ENCODE data around the gene ID2. TPM values are rescaled to one million over a fixed set of nuclear protein-coding genes. Genes with fewer than 3 reads are reported as not detected.
A peak's percentile ranks its signal among the peaks of the same experiment; 100 is the strongest.

Gene ID2
- total RNA-seq, 2 experiments from 2014 or later, result 238 to 242 TPM

GRCh38 chr2:8673381-8673780 lies 8.5 kb upstream of the ID2 start:
- H3K4me3 Mint-ChIP-seq, result no peak overlapping the region
- peaks cover 26 to 35% of the 10 kb centered on the region in 2 experiments for H3K27me3 ChIP-seq (ENCODE audit: control insufficient read depth in 1 of 2, insufficient read depth in 2 of 2, low read length in 2 of 2)
- H3K9me3 Mint-ChIP-seq, result peaks cover 14% of the 10 kb centered on the region
- H3K27me3 Mint-ChIP-seq, result peaks cover 46% of the 10 kb centered on the region
- H3K36me3 Mint-ChIP-seq (ENCODE audit: low read depth), result peaks cover 5% of the 10 kb centered on the region
- no peak for TF ChIP-seq CTCF (IDR thresholded peaks at IDR 0.05)
- ChIA-PET CTCF (no interaction called here), POLR2A (interaction anchor here (0.6 kb wide), 1 partner anchor 375 kb away, joined by 3 read pairs; no protein-coding TSS in a partner anchor)
- DNase-seq, result no peak
- H3K9me3 ChIP-seq (ENCODE audit: control insufficient read depth in 1 of 2, insufficient read depth in 1 of 2, low read length in 2 of 2), result peaks cover 34 to 35% of the 10 kb centered on the region in 2 experiments
- H3K27ac Mint-ChIP-seq, result no peak overlapping the region
- H3K4me1 Mint-ChIP-seq (ENCODE audit: low read depth), result peaks cover 15% of the 10 kb centered on the region
- no peak for ATAC-seq (ENCODE audit: poor library complexity)
- H3K4me3 ChIP-seq (ENCODE audit: low read length), result no peak overlapping the region
- no peak overlapping the region for H3K27ac ChIP-seq (ENCODE audit: low read depth in 1 of 2, low read length in 2 of 2)
- no peaks in the 10 kb centered on the region for H3K36me3 ChIP-seq (ENCODE audit: insufficient read depth, low read length)
- intact Hi-C loops (cut with DNase I, micrococcal nuclease), result no loop called here
- H3K4me1 ChIP-seq (ENCODE audit: insufficient read depth, low read length), result peaks cover 22% of the 10 kb centered on the region

- peaks cover 14% of the 10 kb centered on the region for H3K9me3 Mint-ChIP-seq
- Histone ChIP-seq H3K4me3 (ENCODE audit: low read length) (no peak overlapping the region), H3K27me3 (ENCODE audit: control insufficient read depth in 1 of 2, insufficient read depth in 2 of 2, low read length in 2 of 2) (peaks cover 26 to 37% of the 10 kb centered on the region in 2 experiments), H3K27ac (ENCODE audit: low read depth in 1 of 2, low read length in 2 of 2) (no peak overlapping the region), H3K36me3 (ENCODE audit: insufficient read depth, low read length) (no peaks in the 10 kb centered on the region), H3K4me1 (ENCODE audit: insufficient read depth, low read length) (peaks cover 30% of the 10 kb centered on the region), H3K9me3 (ENCODE audit: control insufficient read depth in 1 of 2, insufficient read depth in 1 of 2, low read length in 2 of 2) (peaks cover 34 to 35% of the 10 kb centered on the region in 2 experiments)
- peaks cover 7% of the 10 kb centered on the region for H3K36me3 Mint-ChIP-seq (ENCODE audit: low read depth)
- POLR2A ChIA-PET, result no interaction called here
- H3K27me3 Mint-ChIP-seq, result peaks cover 50% of the 10 kb centered on the region
- no peak overlapping the region for H3K27ac Mint-ChIP-seq
- ATAC-seq (ENCODE audit: poor library complexity) (no peak), DNase-seq (no peak)
- intact Hi-C loops (cut with DNase I, micrococcal nuclease), result loop anchor here in 1 of 2 experiments (5.0 kb wide), 2 partner anchors 197 to 328 kb away; partner anchors contain the start of gene MBOAT2
- peak overlapping the region; percentile 25 for H3K4me3 Mint-ChIP-seq
- peaks cover 19% of the 10 kb centered on the region for H3K4me1 Mint-ChIP-seq (ENCODE audit: low read depth)
- no peak for TF ChIP-seq CTCF (IDR thresholded peaks at IDR 0.05)
- CTCF ChIA-PET, result no interaction called here
Measured at GRCh38 chr2:8674420-8675009, 7.3 kb upstream of the ID2 start.

- ChIA-PET POLR2A (no interaction called here), CTCF (no interaction called here)
- Histone ChIP-seq H3K4me1 (ENCODE audit: insufficient read depth, low read length) (peaks cover 39% of the 10 kb centered on the region), H3K4me3 (ENCODE audit: low read length) (no peak overlapping the region), H3K36me3 (ENCODE audit: insufficient read depth, low read length) (no peaks in the 10 kb centered on the region), H3K9me3 (ENCODE audit: control insufficient read depth in 1 of 2, insufficient read depth in 1 of 2, low read length in 2 of 2) (peaks cover 34 to 35% of the 10 kb centered on the region in 2 experiments), H3K27me3 (ENCODE audit: control insufficient read depth in 1 of 2, insufficient read depth in 2 of 2, low read length in 2 of 2) (peaks cover 26 to 40% of the 10 kb centered on the region in 2 experiments), H3K27ac (ENCODE audit: low read depth in 1 of 2, low read length in 2 of 2) (no peak overlapping the region)
- Mint-ChIP-seq H3K27ac (no peak overlapping the region), H3K4me1 (ENCODE audit: low read depth) (peaks cover 26% of the 10 kb centered on the region), H3K4me3 (no peak overlapping the region), H3K27me3 (peaks cover 53% of the 10 kb centered on the region), H3K36me3 (ENCODE audit: low read depth) (peaks cover 9% of the 10 kb centered on the region), H3K9me3 (peaks cover 14% of the 10 kb centered on the region)
- no peak for DNase-seq
- intact Hi-C loops (cut with DNase I, micrococcal nuclease), result loop anchor here in 1 of 2 experiments (5.0 kb wide), 2 partner anchors 198 to 327 kb away; partner anchors contain the start of gene MBOAT2
- no peak for TF ChIP-seq CTCF (IDR thresholded peaks at IDR 0.05)
- ATAC-seq (ENCODE audit: poor library complexity), result no peak
Measured at GRCh38 chr2:8675543-8675942, 6.3 kb upstream of the ID2 start.
